Endothelial cell (in vitro differentiated cells): Measurements from ENCODE around the gene LAPTM4A. TPM values are rescaled to one million over a fixed set of nuclear protein-coding genes. Genes with fewer than 3 reads are reported as not detected.

ENCODE experiments used
- DNase-seq: peaks from one replicate; pipeline ENCODE4 v3.0.0; 2021; ENCODE audit warnings: low spot score
- H3K27ac Mint-ChIP-seq: one replicate; pipeline ENCODE4 v1.8.0; 2021; ENCODE audit warnings: mixed read lengths, inconsistent platforms; ENCODE audit not compliant: unreplicated experiment
- H3K27me3 Mint-ChIP-seq: one replicate; pipeline ENCODE4 v1.8.0; 2021; ENCODE audit warnings: mild to moderate bottlenecking, moderate library complexity, mixed read lengths, inconsistent platforms; ENCODE audit not compliant: unreplicated experiment
- H3K36me3 Mint-ChIP-seq: one replicate; pipeline ENCODE4 v1.8.0; 2021; ENCODE audit warnings: mild to moderate bottlenecking, low read depth, mixed read lengths, inconsistent platforms; ENCODE audit not compliant: unreplicated experiment
- H3K4me1 Mint-ChIP-seq: one replicate; pipeline ENCODE4 v1.8.0; 2021; ENCODE audit warnings: mild to moderate bottlenecking, mixed read lengths, inconsistent platforms; ENCODE audit not compliant: unreplicated experiment
- H3K4me3 Mint-ChIP-seq: one replicate; pipeline ENCODE4 v1.8.0; 2021; ENCODE audit warnings: mild to moderate bottlenecking, mixed read lengths, inconsistent platforms; ENCODE audit not compliant: unreplicated experiment
- H3K9me3 Mint-ChIP-seq: one replicate; pipeline ENCODE4 v1.8.0; 2021; ENCODE audit warnings: mixed read lengths, inconsistent platforms; ENCODE audit not compliant: unreplicated experiment
- CTCF ChIP-seq: fragments of 200-600 bp; sonication (generic); IDR thresholded peaks from one replicate; pipeline ENCODE4 v1.5.0; 2021; ENCODE audit warnings: antibody characterized with exemption; ENCODE audit not compliant: unreplicated experiment
- total RNA-seq: library from RNA; stranded (reverse); fragmentation: NEBNext Ultra II Directional; extraction: Animal tissue kit (Norgen Biotek cat#: 25700); gene quantifications from one replicate; pipeline ENCODE4 v1.2.1, GENCODE V29; 2021; ENCODE audit not compliant: unreplicated experiment

The LAPTM4A gene
- total RNA-seq, 1 donor from 2014 or later = 264 TPM

GRCh38 chr2:20095469-20095868 is 44.0 kb upstream of the LAPTM4A start:
- Mint-ChIP-seq H3K4me1 (peaks cover 20% of the 10 kb centered on the region), H3K27ac (no peak overlapping the region), H3K4me3 (no peak overlapping the region), H3K27me3 (peaks cover 5% of the 10 kb centered on the region), H3K9me3 (no peaks in the 10 kb centered on the region), H3K36me3 (no peaks in the 10 kb centered on the region)
- no peak for DNase-seq
- TF ChIP-seq CTCF = no peak

- Mint-ChIP-seq H3K9me3 (no peaks in the 10 kb centered on the region), H3K4me1 (peaks cover 21% of the 10 kb centered on the region)
Measured at GRCh38 chr2:20094955-20095354, 43.5 kb upstream of the LAPTM4A start.

GRCh38 chr2:20094142-20094755 is 42.8 kb upstream of the LAPTM4A start:
- TF ChIP-seq CTCF = no peak
- no peak for DNase-seq
- H3K4me1 Mint-ChIP-seq = peaks cover 21% of the 10 kb centered on the region
- peaks cover 5% of the 10 kb centered on the region for H3K27me3 Mint-ChIP-seq
- no peaks in the 10 kb centered on the region for H3K36me3 Mint-ChIP-seq
- no peaks in the 10 kb centered on the region for H3K9me3 Mint-ChIP-seq
- no peak overlapping the region for H3K27ac Mint-ChIP-seq
- H3K4me3 Mint-ChIP-seq = no peak overlapping the region

More at GRCh38 chr2:20094955-20095354, 43.5 kb upstream of the LAPTM4A start:
- no peak overlapping the region for H3K27ac Mint-ChIP-seq
- TF ChIP-seq CTCF = no peak
- no peak for DNase-seq
- no peak overlapping the region for H3K4me3 Mint-ChIP-seq
- H3K27me3 Mint-ChIP-seq = peaks cover 5% of the 10 kb centered on the region
- H3K36me3 Mint-ChIP-seq = no peaks in the 10 kb centered on the region

GRCh38 chr2:20093263-20094141 is 42.1 kb upstream of the LAPTM4A start:
- Mint-ChIP-seq H3K27ac (no peak overlapping the region), H3K9me3 (no peaks in the 10 kb centered on the region), H3K4me3 (no peak overlapping the region), H3K27me3 (peaks cover 5% of the 10 kb centered on the region), H3K36me3 (no peaks in the 10 kb centered on the region), H3K4me1 (peaks cover 21% of the 10 kb centered on the region)
- DNase-seq = peak; percentile 65
- peak; percentile 28 for TF ChIP-seq CTCF

GRCh38 chr2:20092901-20093235 is 41.4 kb upstream of the LAPTM4A start:
- peaks cover 21% of the 10 kb centered on the region for H3K4me1 Mint-ChIP-seq
- no peak for TF ChIP-seq CTCF

More at GRCh38 chr2:20092901-20093235, 41.4 kb upstream of the LAPTM4A start:
- Mint-ChIP-seq H3K27ac (no peak overlapping the region), H3K36me3 (no peaks in the 10 kb centered on the region), H3K9me3 (no peaks in the 10 kb centered on the region), H3K4me3 (no peak overlapping the region), H3K27me3 (peaks cover 5% of the 10 kb centered on the region)
- no peak for DNase-seq
